HG02840 (cell line): ENCODE data around the gene DYDC1.
"Not testable (repeated sequence)": the region's sequence is repeated elsewhere in the genome, so short reads cannot be mapped to it uniquely, and the experiment has no call there.

Experiments
- ATAC-seq: cut with Tn5 transposase; IDR thresholded peaks from one replicate; pipeline ENCODE4 v1.9.1; 2021; ENCODE audit warnings: mild to moderate bottlenecking, moderate library complexity, moderate number of reproducible peaks; ENCODE audit not compliant: unreplicated experiment, low FRiP score

DYDC1 gene

GRCh38 chr10:80356563-80356988, at the start of gene DYDC1, which contains the start of gene DYDC2:
DYDC1 (minus strand) TSS chr10:80356755; CDS start chr10:80352601, 4,154 bp downstream.
DYDC2 (plus strand) TSS chr10:80356781; CDS start chr10:80362444, 5,663 bp downstream.
- ATAC-seq: no peak

GRCh38 chr10:80406204-80406603, 49.6 kb upstream of the DYDC1 start:
- no peak for ATAC-seq

GRCh38 chr10:80405626-80406025, 49.1 kb upstream of the DYDC1 start:
- no peak for ATAC-seq

GRCh38 chr10:80405035-80405434, 48.5 kb upstream of the DYDC1 start:
- no peak for ATAC-seq

GRCh38 chr10:80400136-80400804, 43.7 kb upstream of the DYDC1 start:
- no peak for ATAC-seq

- ATAC-seq: no peak
These were observed 40.5 kb upstream of the DYDC1 start for GRCh38 chr10:80397014-80397413.

GRCh38 chr10:80394358-80394916, 37.9 kb upstream of the DYDC1 start:
- no peak for ATAC-seq

- no peak for ATAC-seq
These were observed 35.7 kb upstream of the DYDC1 start for GRCh38 chr10:80392250-80392649.

GRCh38 chr10:80390740-80391139, 34.2 kb upstream of the DYDC1 start:
- ATAC-seq: no peak

- no peak for ATAC-seq
These were observed 26.4 kb upstream of the DYDC1 start for GRCh38 chr10:80382989-80383388.

- ATAC-seq: no peak
These were observed 23.6 kb upstream of the DYDC1 start for GRCh38 chr10:80380185-80380584.

GRCh38 chr10:80379701-80380100, 23.1 kb upstream of the DYDC1 start:
- ATAC-seq: no peak

GRCh38 chr10:80373502-80373901, 16.9 kb upstream of the DYDC1 start:
- ATAC-seq: no peak

GRCh38 chr10:80372675-80373074, 16.1 kb upstream of the DYDC1 start:
- no peak for ATAC-seq

- no peak for ATAC-seq
These were observed 14.9 kb upstream of the DYDC1 start for GRCh38 chr10:80371467-80371866.

- no peak for ATAC-seq
These were observed 9.0 kb upstream of the DYDC1 start for GRCh38 chr10:80365510-80365909.

GRCh38 chr10:80359644-80360043, 3.1 kb upstream of the DYDC1 start:
- ATAC-seq: no peak

- ATAC-seq: not testable (repeated sequence)
These were observed 2.4 kb upstream of the DYDC1 start for GRCh38 chr10:80358925-80359324.

GRCh38 chr10:80357851-80358125, 1.2 kb upstream of the DYDC1 start:
- no peak for ATAC-seq

GRCh38 chr10:80356989-80357850, 665 bp upstream of the DYDC1 start:
- ATAC-seq: no peak

- no peak for ATAC-seq
These were observed 5.3 kb downstream of the DYDC1 start for GRCh38 chr10:80351220-80351619.

GRCh38 chr10:80350251-80350650, 6.3 kb downstream of the DYDC1 start:
- ATAC-seq: no peak
